ENCODE measurements around the gene SLC26A8.
A peak's percentile ranks its signal among the peaks of the same experiment; 100 is the strongest.
"Not testable (repeated sequence)": the region's sequence is repeated elsewhere in the genome, so short reads cannot be mapped to it uniquely, and the experiment has no call there.

SLC26A8 gene

GRCh38 chr6:35960187-35960586, 64.3 kb downstream of the SLC26A8 start:
- H3K4me3 ChIP-seq = no peak overlapping the region
- H3K27ac ChIP-seq = no peak overlapping the region

- Histone ChIP-seq H3K4me3 (no peak overlapping the region), H3K27ac (no peak overlapping the region)
Observed at GRCh38 chr6:35955970-35956369, 68.5 kb downstream of the SLC26A8 start.

- Histone ChIP-seq H3K4me3 (no peak overlapping the region), H3K27ac (no peak overlapping the region)
Observed at GRCh38 chr6:35955521-35955920, 68.9 kb downstream of the SLC26A8 start.

- Histone ChIP-seq H3K27ac (no peak overlapping the region), H3K4me3 (no peak overlapping the region)
Observed at GRCh38 chr6:35955071-35955470, 69.4 kb downstream of the SLC26A8 start.

GRCh38 chr6:35954333-35954732, 70.1 kb downstream of the SLC26A8 start:
- H3K4me3 ChIP-seq = no peak overlapping the region

GRCh38 chr6:35948725-35949124, 75.7 kb downstream of the SLC26A8 start:
- Histone ChIP-seq H3K27ac (no peak overlapping the region), H3K4me3 (no peak overlapping the region)

More at GRCh38 chr6:35954333-35954732, 70.1 kb downstream of the SLC26A8 start:
- no peak overlapping the region for H3K27ac ChIP-seq

GRCh38 chr6:35945650-35946025, 78.8 kb downstream of the SLC26A8 start:
- Histone ChIP-seq H3K4me3 (no peak overlapping the region), H3K27ac (no peak overlapping the region)

- no peak overlapping the region for H3K27ac ChIP-seq
Observed at GRCh38 chr6:35943390-35943789, 81.1 kb downstream of the SLC26A8 start.

GRCh38 chr6:35942355-35942754, 82.1 kb downstream of the SLC26A8 start:
- Histone ChIP-seq H3K4me3 (no peak overlapping the region), H3K27ac (no peak overlapping the region)

More at GRCh38 chr6:35943390-35943789, 81.1 kb downstream of the SLC26A8 start:
- no peak overlapping the region for H3K4me3 ChIP-seq

GRCh38 chr6:35941170-35941569, 83.3 kb downstream of the SLC26A8 start:
- not testable (repeated sequence) for H3K27ac ChIP-seq, H3K4me3 ChIP-seq

- not testable (repeated sequence) for H3K27ac ChIP-seq
Observed at GRCh38 chr6:35940014-35940413, 84.4 kb downstream of the SLC26A8 start.

GRCh38 chr6:35939259-35939658, 85.2 kb downstream of the SLC26A8 start:
- not testable (repeated sequence) for H3K27ac ChIP-seq, H3K4me3 ChIP-seq

More at GRCh38 chr6:35940014-35940413, 84.4 kb downstream of the SLC26A8 start:
- not testable (repeated sequence) for H3K4me3 ChIP-seq

- no peak overlapping the region for H3K4me3 ChIP-seq
- no peak overlapping the region for H3K27ac ChIP-seq
Observed at GRCh38 chr6:35936681-35937359, 87.6 kb downstream of the SLC26A8 start.

- Histone ChIP-seq H3K4me3 (no peak overlapping the region), H3K27ac (no peak overlapping the region)
Observed at GRCh38 chr6:35935469-35935868, 89.0 kb downstream of the SLC26A8 start.

GRCh38 chr6:35933844-35934243, 90.6 kb downstream of the SLC26A8 start:
- no peak overlapping the region for H3K4me3 ChIP-seq
- H3K27ac ChIP-seq = no peak overlapping the region

- H3K4me3 ChIP-seq, H3K27ac ChIP-seq: not testable (repeated sequence)
Observed at GRCh38 chr6:35931873-35932272, 92.6 kb downstream of the SLC26A8 start.

GRCh38 chr6:35931120-35931561, 93.3 kb downstream of the SLC26A8 start:
- Histone ChIP-seq H3K27ac (no peak overlapping the region), H3K4me3 (no peak overlapping the region)

GRCh38 chr6:35929601-35930000, 94.8 kb downstream of the SLC26A8 start:
- Histone ChIP-seq H3K27ac (no peak overlapping the region), H3K4me3 (no peak overlapping the region)

- peak overlapping the region in 5 of 21 experiments; percentile 1 to 54 (median 18) for H3K27ac ChIP-seq
- H3K4me3 ChIP-seq = no peak overlapping the region
Observed at GRCh38 chr6:35926509-35927215, 97.8 kb downstream of the SLC26A8 start.

GRCh38 chr6:35925961-35926360, 98.5 kb downstream of the SLC26A8 start:
- Histone ChIP-seq H3K4me3 (no peak overlapping the region), H3K27ac (peak overlapping the region in 5 of 21 experiments; percentile 1 to 54 (median 36))

GRCh38 chr6:35924146-35924545, 100.3 kb downstream of the SLC26A8 start:
- Histone ChIP-seq H3K4me3 (no peak overlapping the region), H3K27ac (no peak overlapping the region)

Measured in skin epidermis (tissue), 12 donors.